CD4-positive, alpha-beta T cell treated with Interleukin-10 for 1 hour (primary cell): ENCODE data around the gene TRIM5.

Experiments used
- DNase-seq: peaks from one replicate; pipeline ENCODE4 v3.0.0-alpha.2; 2020

Gene TRIM5

GRCh38 chr11:5622802-5623201, 62.1 kb downstream of the TRIM5 start:
- no peak for DNase-seq

- DNase-seq: no peak
Observed at GRCh38 chr11:5621580-5621979, 63.3 kb downstream of the TRIM5 start.

GRCh38 chr11:5620651-5621521, 64.0 kb downstream of the TRIM5 start:
- no peak for DNase-seq

DNA sequence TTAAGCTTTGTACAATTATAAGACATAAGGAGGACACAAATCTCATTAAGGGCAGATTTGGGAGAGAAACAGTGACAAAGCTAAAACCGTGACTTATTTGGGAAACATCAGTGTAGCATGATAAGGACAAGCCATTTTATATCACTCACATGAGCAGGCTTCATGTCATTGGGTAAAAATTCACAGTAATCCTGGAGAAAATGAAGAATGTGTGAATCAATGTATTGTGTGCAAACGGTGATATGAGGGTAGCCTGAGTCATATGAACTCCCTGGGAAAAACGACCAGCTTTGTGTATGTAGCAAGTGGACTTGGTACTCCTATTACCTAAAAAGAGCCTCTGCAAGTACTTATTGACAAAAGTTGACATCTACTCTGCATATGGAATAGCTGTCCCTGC, 66.1 kb downstream of the TRIM5 start:
- no peak for DNase-seq
